Left forelimb (tissue), 1 donor: Measurements from ENCODE around the gene FAM167B.
"Not testable (repeated sequence)": the region's sequence is repeated elsewhere in the genome, so short reads cannot be mapped to it uniquely, and the experiment has no call there.

Experiments
- DNase-seq: peaks from one replicate; pipeline ENCODE4 v3.0.0-alpha.2; 2018; ENCODE audit warnings: low spot score

Gene FAM167B

GRCh38 chr1:32263236-32263593 lies 16.2 kb downstream of the FAM167B start:
- DNase-seq, result not testable (repeated sequence)

- DNase-seq, result no peak
Observed at GRCh38 chr1:32263744-32264143, 16.7 kb downstream of the FAM167B start.

GRCh38 chr1:32265846-32266245 lies 18.8 kb downstream of the FAM167B start:
- DNase-seq, result no peak

- DNase-seq, result no peak
Observed at GRCh38 chr1:32266921-32267591, 20.0 kb downstream of the FAM167B start.

- no peak for DNase-seq
Observed at GRCh38 chr1:32269744-32270143, 22.7 kb downstream of the FAM167B start.

- no peak for DNase-seq
Observed at GRCh38 chr1:32272557-32273390, 25.8 kb downstream of the FAM167B start.

GRCh38 chr1:32273391-32274208 lies 26.6 kb downstream of the FAM167B start:
- DNase-seq, result no peak

GRCh38 chr1:32274646-32275340 lies 27.8 kb downstream of the FAM167B start:
- DNase-seq, result no peak

GRCh38 chr1:32275424-32275823 lies 28.4 kb downstream of the FAM167B start:
- no peak for DNase-seq

- DNase-seq, result no peak
Observed at GRCh38 chr1:32276032-32276782, 29.2 kb downstream of the FAM167B start.

- DNase-seq, result not testable (repeated sequence)
Observed at GRCh38 chr1:32284777-32285176, 37.8 kb downstream of the FAM167B start.

- no peak for DNase-seq
Observed at GRCh38 chr1:32285658-32286057, 38.6 kb downstream of the FAM167B start.

GRCh38 chr1:32286763-32287162 lies 39.7 kb downstream of the FAM167B start:
- DNase-seq, result no peak

GRCh38 chr1:32289256-32289655 lies 42.2 kb downstream of the FAM167B start:
- no peak for DNase-seq

- DNase-seq, result no peak
Observed at GRCh38 chr1:32291145-32291707, 44.2 kb downstream of the FAM167B start.

GRCh38 chr1:32291708-32292538 lies 44.9 kb downstream of the FAM167B start, which contains the start of gene HDAC1:
Gene HDAC1, plus strand, starts transcription at chr1:32292083. Its CDS starts 87 bp downstream, at chr1:32292170.
- peak; percentile 90 for DNase-seq

- not testable (repeated sequence) for DNase-seq
Observed at GRCh38 chr1:32298211-32298610, 51.2 kb downstream of the FAM167B start.
